ENCODE measurements around the gene ACKR3. TPM values are rescaled to one million over a fixed set of nuclear protein-coding genes. Genes with fewer than 3 reads are reported as not detected.

The ACKR3 gene
- polyA plus RNA-seq (2011; rRNA removed) (4.6 and 6.6 TPM in 2 replicates), polyA minus RNA-seq (2011; rRNA and poly(A)+ RNA removed) (3.6 and 6.5 TPM in 2 replicates)

DNA sequence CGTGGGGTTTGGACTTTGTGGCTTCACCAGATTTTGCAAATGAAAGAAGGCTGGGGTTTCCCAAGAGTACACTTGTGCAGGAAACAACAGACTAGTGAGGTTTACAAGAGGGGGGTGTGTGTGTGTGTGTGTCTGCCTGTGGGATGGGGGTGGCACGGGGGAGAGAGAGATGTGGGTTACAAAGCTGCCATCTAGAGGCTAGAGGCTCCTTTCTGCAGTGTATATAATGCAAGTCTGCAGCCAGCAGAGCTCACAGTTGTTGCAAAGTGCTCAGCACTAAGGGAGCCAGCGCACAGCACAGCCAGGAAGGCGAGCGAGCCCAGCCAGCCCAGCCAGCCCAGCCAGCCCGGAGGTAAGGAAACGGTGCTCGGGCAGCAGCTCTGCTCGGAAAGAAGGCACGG lies at the start of gene ACKR3:
Gene ACKR3, plus strand, starts transcription at position 253 of the 401 bp plus-strand sequence. CDS start 10,641 bp downstream, outside the sequence.
- Histone ChIP-seq H3K27me3 (ENCODE audit: control insufficient read depth, insufficient read depth, low read length) (peaks cover 22% of the 10 kb centered on the region), H3K36me3 (ENCODE audit: control insufficient read depth, insufficient read depth, low read length) (no peaks in the 10 kb centered on the region), H3K4me3 (ENCODE audit: low read depth, low read length) (peak within 1 kb of the TSS; percentile 37)
- DNase-seq (ENCODE audit: low read depth): peak; percentile 68
- ChIA-PET CTCF (interaction anchor here (0.6 to 6.0 kb wide), 19 partner anchors 10 to 497 kb away, joined by 3 to 50 read pairs (median 4); no protein-coding TSS in a partner anchor), POLR2A (interaction anchor here (0.5 to 1.0 kb wide), 2 partner anchors 93 to 110 kb away, joined by 3 to 7 read pairs; no protein-coding TSS in a partner anchor)
- TF ChIP-seq, protein P1, sequence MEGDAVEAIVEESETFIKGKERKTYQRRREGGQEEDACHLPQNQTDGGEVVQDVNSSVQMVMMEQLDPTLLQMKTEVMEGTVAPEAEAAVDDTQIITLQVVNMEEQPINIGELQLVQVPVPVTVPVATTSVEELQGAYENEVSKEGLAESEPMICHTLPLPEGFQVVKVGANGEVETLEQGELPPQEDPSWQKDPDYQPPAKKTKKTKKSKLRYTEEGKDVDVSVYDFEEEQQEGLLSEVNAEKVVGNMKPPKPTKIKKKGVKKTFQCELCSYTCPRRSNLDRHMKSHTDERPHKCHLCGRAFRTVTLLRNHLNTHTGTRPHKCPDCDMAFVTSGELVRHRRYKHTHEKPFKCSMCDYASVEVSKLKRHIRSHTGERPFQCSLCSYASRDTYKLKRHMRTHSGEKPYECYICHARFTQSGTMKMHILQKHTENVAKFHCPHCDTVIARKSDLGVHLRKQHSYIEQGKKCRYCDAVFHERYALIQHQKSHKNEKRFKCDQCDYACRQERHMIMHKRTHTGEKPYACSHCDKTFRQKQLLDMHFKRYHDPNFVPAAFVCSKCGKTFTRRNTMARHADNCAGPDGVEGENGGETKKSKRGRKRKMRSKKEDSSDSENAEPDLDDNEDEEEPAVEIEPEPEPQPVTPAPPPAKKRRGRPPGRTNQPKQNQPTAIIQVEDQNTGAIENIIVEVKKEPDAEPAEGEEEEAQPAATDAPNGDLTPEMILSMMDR (IDR thresholded peaks at IDR 0.05; ENCODE audit: insufficient read depth, low read depth, low read length): peak; percentile 56

DNA sequence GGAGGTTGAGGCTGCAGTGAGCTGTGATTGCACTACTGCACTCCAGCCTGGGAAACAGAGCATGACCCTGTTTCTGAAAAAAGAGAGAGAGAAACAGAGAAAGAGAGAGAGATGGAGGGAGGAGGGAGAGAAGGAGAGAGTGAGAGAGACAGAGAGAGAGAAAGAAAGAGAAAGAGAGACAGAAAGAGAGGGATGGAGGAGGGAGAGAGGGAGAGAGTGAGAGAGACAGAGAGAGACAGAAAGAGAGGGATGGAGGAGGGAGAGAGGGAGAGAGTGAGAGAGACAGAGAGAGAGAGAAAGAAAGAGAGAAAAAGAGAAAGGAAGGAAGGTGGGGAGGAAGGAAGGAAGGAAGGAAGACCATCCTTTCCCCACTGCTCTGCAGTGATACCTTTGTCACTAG lies 48.1 kb upstream of the ACKR3 start:
- TF ChIP-seq, protein P1 (IDR thresholded peaks at IDR 0.05; ENCODE audit: insufficient read depth, low read depth, low read length): no peak
- CTCF ChIA-PET: interaction anchor here (1.0 kb wide), 1 partner anchor 9 kb away, joined by 3 read pairs; no protein-coding TSS in a partner anchor
- peaks cover 4% of the 10 kb centered on the region for H3K27me3 ChIP-seq (ENCODE audit: control insufficient read depth, insufficient read depth, low read length)
- DNase-seq (ENCODE audit: low read depth): no peak
- H3K4me3 ChIP-seq (ENCODE audit: low read depth, low read length): no peak overlapping the region
- POLR2A ChIA-PET: no interaction called here
- H3K36me3 ChIP-seq (ENCODE audit: control insufficient read depth, insufficient read depth, low read length): no peaks in the 10 kb centered on the region

DNA sequence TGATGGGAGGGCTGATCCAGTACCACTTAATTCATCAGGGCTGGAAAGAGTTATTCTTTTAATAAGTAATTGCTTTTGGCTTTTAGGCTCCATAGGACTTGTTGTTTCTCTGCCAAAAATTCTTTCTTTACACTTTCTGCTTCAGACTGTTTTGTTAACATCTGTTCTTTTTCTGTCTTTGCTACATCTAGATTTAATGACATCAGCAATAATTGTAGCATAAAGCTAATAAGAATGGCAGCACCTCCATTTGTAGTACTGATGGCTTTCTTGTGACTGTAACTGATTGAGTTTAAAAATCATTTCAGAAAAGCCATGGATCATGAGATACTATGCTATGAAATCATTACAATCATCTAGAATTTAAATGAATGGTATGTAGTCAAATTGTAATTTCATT lies 46.4 kb upstream of the ACKR3 start:
- H3K4me3 ChIP-seq (ENCODE audit: low read depth, low read length): no peak overlapping the region
- peaks cover 4% of the 10 kb centered on the region for H3K27me3 ChIP-seq (ENCODE audit: control insufficient read depth, insufficient read depth, low read length)
- DNase-seq (ENCODE audit: low read depth): no peak
- no peaks in the 10 kb centered on the region for H3K36me3 ChIP-seq (ENCODE audit: control insufficient read depth, insufficient read depth, low read length)
- TF ChIP-seq, protein P1 (IDR thresholded peaks at IDR 0.05; ENCODE audit: insufficient read depth, low read depth, low read length): no peak
- ChIA-PET CTCF (interaction anchor here (0.8 to 1.0 kb wide), 3 partner anchors 9 to 22 kb away, joined by 3 to 5 read pairs (median 4); no protein-coding TSS in a partner anchor), POLR2A (no interaction called here)

DNA sequence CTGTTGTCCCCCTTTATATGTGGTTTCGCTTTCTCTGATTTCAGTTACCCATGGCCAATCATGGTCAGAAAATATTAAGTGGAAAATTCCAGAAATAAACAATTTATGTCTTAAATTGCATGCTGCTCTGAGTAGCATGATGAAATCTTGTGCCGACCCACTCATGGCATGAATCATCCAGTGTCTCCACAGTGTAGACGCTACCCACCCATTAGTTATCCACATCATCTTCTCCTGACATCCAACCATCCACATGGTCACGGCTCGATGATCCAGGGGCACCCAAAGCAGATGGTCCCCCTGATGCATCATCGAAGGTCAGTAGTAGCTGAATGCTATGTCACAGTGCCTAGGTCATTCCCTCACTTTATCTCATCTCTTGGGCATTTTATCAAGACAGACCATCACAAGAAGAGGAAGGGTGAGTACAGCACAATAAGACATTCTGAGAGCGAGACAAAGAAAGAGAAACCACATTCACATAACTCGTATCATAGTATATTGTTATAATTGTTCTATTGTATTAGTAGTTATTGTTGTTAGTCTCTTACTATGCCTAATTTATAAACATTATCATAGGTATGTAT lies 44.1 kb upstream of the ACKR3 start:
- TF ChIP-seq, protein P1 (IDR thresholded peaks at IDR 0.05; ENCODE audit: insufficient read depth, low read depth, low read length): no peak
- DNase-seq (ENCODE audit: low read depth): no peak
- no peaks in the 10 kb centered on the region for H3K36me3 ChIP-seq (ENCODE audit: control insufficient read depth, insufficient read depth, low read length)
- POLR2A ChIA-PET: no interaction called here
- peaks cover 4% of the 10 kb centered on the region for H3K27me3 ChIP-seq (ENCODE audit: control insufficient read depth, insufficient read depth, low read length)
- no peak overlapping the region for H3K4me3 ChIP-seq (ENCODE audit: low read depth, low read length)
- CTCF ChIA-PET: no interaction called here

DNA sequence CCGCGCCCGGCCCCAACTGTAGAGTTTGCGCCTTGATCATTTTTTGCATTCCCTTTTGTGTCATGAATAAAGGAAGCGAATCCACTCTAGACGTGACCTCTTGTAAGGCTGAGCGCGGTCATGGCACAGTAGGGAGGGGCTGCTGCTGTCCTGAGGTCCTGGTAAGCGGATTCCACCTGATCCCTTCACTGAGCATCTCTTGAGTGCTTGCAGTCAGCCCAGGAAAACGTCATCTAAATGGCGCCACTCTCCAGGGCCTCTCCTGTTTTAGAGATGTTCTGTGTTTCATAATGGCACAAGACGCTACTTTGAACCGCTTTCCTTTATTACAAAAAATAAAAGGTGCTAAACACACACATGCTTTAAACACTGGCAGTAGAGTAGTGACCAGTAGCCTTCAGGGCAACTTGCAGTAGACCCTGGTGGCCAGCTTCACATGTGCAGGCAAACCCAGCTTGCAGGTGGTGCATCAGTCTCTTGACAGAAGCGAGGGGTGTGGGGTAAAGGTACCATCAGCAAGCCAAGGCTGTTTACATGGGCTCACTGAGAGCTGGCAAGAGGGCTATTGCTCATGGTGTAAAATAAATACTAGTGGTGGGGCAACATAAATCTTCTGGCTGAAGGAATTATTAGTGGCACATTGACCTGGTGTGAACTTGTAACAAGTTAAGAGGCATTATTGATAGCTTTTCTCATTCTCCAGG lies 43.0 kb upstream of the ACKR3 start:
- no peak for DNase-seq (ENCODE audit: low read depth)
- POLR2A ChIA-PET: no interaction called here
- Histone ChIP-seq H3K36me3 (ENCODE audit: control insufficient read depth, insufficient read depth, low read length) (no peaks in the 10 kb centered on the region), H3K4me3 (ENCODE audit: low read depth, low read length) (no peak overlapping the region), H3K27me3 (ENCODE audit: control insufficient read depth, insufficient read depth, low read length) (peaks cover 2% of the 10 kb centered on the region)
- TF ChIP-seq, protein P1 (IDR thresholded peaks at IDR 0.05; ENCODE audit: insufficient read depth, low read depth, low read length): no peak
- CTCF ChIA-PET: interaction anchor here (0.9 to 1.6 kb wide), 4 partner anchors 10 to 501 kb away, joined by 3 to 6 read pairs (median 4); no protein-coding TSS in a partner anchor
